ENCODE measurements around the gene OR13C5. TPM values are rescaled to one million over a fixed set of nuclear protein-coding genes. Genes with fewer than 3 reads are reported as not detected.

OR13C5 gene
- polyA plus RNA-seq, 4 donors = 0.36 TPM; not detected in 3

DNA sequence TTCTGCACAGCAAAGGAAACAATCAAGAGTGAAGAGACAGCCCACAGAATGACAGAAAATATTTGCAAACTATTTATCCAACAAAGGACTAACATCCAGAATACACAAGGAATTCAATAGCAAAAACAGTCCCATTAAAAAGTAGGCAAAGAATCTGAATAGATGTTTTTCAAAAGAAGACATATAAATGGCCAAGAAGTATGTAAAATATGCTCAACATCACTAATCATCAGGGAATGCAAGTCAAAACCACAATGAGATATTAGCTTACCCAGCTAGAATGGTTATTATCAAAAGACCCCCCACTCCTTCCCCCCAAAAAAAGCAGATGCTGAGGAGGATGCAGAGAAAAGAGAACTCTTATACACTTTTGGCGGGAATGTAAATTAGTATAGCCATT is 43.7 kb downstream of the OR13C5 start:
- no peak for DNase-seq (ENCODE audit: low read depth in 4 of 4, low spot score in 3 of 4)

DNA sequence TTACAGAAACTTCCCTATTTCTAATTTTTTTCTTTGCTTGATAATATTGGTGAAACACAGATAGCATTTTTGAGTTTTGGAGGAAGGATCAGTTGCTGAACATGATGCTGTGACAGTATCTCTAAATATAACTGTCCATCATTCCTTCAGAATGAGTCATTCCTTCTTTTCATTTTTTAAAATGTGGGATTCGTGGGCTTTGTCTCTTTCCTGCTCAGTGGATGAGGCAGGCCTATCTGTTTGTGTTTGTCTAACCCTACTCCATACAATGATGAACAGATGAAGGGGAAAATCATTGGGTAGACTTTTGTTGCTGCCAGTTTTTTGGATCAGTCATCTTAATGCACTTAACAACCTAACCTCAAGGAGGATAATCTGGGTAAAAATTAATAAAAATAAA is 46.0 kb downstream of the OR13C5 start:
- no peak for DNase-seq (ENCODE audit: low read depth in 4 of 4, low spot score in 3 of 4)

Other genes starting within 250 kb of the OR13C5 start
- gene OR13F1, start 95.2 kb downstream of the OR13C5 start, polyA plus RNA-seq (ENCODE audit: insufficient read length in 4 of 4) = not detected
- not detected for gene OR13C4, start 72.2 kb downstream of the OR13C5 start, polyA plus RNA-seq (ENCODE audit: insufficient read length in 4 of 4)
- not detected for gene OR13C3, start 62.6 kb downstream of the OR13C5 start, polyA plus RNA-seq (ENCODE audit: insufficient read length in 4 of 4)
- not detected for gene OR13C8, start 30.2 kb downstream of the OR13C5 start, polyA plus RNA-seq (ENCODE audit: insufficient read length in 4 of 4)
- gene OR13C2, start 6.2 kb upstream of the OR13C5 start, polyA plus RNA-seq (ENCODE audit: insufficient read length in 4 of 4) = under 1 TPM in 1 of 4 donors, not detected in 3; 0.10 TPM
- not detected for gene OR13C9, start 18.8 kb upstream of the OR13C5 start, polyA plus RNA-seq (ENCODE audit: insufficient read length in 4 of 4)
- not detected for gene OR13D1, start 95.1 kb upstream of the OR13C5 start, polyA plus RNA-seq (ENCODE audit: insufficient read length in 4 of 4)
- gene NIPSNAP3A, start 148.3 kb upstream of the OR13C5 start, polyA plus RNA-seq (ENCODE audit: insufficient read length in 4 of 4) = 10 to 100 TPM; 53.4 to 65.6 (median 61.0) TPM
- gene NIPSNAP3B, start 164.7 kb upstream of the OR13C5 start, polyA plus RNA-seq (ENCODE audit: insufficient read length in 4 of 4) = 10 to 100 TPM; 11.2 to 13.2 (median 11.7) TPM

All from right renal pelvis (tissue), 4 donors.